ENCODE measurements around the gene GAS2L1.

GAS2L1 gene

GRCh38 chr22:29328566-29329500, 22.4 kb downstream of the GAS2L1 start:
- DNase-seq = no peak

- no peak for DNase-seq
Observed at GRCh38 chr22:29329581-29329980, 23.1 kb downstream of the GAS2L1 start.

- no peak for DNase-seq
Observed at GRCh38 chr22:29330291-29330690, 23.8 kb downstream of the GAS2L1 start.

- DNase-seq = peak in 1 of 3 donors; percentile 46
Observed at GRCh38 chr22:29330753-29331152, 24.3 kb downstream of the GAS2L1 start.

DNA sequence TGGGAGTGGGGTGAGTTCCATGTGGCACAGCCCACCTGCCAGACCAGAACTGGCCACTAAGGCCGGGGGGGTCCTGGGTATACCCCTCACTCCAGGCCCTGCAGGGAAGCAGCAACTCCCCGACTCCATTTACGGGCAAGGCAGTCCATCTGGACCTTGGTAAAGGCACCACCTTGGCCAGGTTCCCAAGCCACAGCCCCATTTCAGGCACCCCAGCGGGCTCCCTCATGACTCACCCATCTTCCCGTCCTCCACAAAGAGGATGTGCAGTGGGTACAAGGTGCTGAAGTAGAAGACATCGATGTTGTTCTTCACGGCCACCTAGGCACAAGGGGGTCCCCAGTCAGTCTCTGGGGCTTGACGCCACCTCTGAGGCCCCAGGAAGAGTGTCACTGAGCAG, 24.8 kb downstream of the GAS2L1 start:
- no peak for DNase-seq

DNA sequence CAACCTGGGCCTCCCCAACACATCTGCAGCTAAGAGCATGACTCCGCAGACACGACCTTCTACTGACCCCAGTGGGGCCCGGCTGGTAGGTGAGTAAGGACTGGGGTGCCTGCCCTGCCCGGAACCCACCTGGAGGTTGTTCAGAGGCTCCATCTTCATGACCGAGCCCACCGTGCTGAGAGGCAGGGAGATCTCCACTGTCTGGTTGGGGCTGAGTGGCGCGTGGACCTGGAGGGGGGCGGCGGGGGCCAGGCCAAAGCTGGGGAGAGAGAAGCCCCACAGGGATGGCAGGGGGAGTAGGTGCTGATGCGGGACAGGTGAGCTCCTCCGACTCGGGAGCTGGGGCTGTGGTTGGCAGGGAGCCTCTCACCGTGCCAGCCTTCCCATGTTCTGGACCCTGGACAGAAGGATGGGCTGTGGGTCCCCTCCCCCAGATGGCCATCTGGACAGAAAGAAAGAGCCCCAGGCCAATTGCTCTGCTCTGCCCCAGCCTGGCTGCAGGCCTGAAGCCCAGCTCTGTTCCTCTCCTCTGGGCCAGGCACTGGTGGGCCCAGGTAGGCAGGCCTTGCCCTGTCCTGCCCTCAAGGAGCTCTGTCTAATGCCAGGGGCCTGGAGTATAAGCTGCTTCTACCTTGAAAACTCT, 25.3 kb downstream of the GAS2L1 start:
- DNase-seq = no peak

GRCh38 chr22:29332886-29333496, 26.5 kb downstream of the GAS2L1 start:
- no peak for DNase-seq

DNA sequence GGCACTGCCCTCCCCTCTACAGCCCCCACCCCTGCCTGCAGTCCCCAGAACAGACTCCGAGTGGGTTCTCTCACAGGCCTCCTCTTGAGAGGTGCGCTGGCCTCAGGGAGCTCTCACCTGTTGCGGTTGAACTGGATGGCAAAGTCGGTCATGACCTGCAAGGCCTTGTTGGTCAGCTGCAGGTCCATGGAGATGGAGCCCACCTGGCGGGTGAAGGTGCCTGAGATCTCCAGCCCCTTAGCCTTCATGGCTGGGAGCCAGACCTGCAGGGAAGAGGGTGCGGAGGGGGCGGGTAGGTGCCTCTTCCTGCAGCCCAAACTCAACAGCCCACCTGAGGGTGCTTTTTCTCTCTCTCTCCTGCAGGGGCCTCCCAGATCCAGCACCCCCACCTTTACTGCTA, 27.7 kb downstream of the GAS2L1 start:
- DNase-seq = no peak

DNA sequence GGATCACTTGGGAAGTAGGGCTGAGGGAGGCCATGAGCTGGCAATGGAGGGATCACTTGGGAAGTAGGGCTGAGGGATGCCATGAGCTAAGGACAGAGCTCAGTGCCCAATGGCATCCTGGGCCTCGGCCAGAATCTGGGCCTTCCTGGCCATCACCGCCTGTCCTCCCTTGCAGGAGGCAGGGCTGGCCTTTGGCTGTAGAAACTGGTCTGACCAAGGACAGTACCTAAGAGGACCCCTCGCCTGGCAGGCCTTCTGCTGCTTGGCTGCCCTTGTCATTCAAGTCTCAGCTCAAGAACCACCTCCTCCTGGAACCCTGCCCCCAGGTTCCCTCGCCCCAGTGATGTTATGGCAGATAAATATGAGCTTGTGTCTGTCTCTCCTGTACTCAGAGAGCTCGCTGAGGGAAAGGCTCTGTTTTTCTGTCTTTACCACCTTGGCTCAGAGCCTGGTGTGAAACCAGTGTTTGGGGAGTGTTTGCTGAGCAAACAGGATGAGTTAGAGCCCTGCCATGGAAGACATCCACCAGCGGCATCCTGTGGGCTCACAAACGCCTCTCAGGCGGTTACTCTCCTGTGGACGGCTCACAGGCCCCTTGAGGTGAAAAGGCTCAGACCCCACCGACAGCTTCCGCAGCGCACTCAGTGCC, 28.4 kb downstream of the GAS2L1 start:
- no peak for DNase-seq

DNA sequence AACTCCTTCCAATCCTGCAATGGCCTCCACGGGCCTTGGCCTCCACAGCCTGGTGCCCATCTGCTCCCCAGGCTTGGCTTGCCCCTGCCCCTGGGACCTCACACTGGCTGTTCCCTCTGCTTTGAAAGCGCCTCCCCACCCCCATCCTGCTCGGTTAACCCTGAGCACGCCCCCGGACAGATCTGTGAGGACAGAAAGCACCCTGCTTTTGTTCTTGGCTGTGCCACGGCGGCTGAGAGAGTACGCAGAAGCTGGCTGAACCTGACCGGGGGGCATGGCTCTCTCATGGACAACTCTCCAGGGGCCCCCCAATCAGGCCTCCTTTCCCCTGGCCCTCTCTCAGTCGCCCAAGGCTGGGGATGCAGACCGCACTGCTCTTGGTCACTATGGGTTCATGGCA, 29.2 kb downstream of the GAS2L1 start:
- no peak for DNase-seq

DNA sequence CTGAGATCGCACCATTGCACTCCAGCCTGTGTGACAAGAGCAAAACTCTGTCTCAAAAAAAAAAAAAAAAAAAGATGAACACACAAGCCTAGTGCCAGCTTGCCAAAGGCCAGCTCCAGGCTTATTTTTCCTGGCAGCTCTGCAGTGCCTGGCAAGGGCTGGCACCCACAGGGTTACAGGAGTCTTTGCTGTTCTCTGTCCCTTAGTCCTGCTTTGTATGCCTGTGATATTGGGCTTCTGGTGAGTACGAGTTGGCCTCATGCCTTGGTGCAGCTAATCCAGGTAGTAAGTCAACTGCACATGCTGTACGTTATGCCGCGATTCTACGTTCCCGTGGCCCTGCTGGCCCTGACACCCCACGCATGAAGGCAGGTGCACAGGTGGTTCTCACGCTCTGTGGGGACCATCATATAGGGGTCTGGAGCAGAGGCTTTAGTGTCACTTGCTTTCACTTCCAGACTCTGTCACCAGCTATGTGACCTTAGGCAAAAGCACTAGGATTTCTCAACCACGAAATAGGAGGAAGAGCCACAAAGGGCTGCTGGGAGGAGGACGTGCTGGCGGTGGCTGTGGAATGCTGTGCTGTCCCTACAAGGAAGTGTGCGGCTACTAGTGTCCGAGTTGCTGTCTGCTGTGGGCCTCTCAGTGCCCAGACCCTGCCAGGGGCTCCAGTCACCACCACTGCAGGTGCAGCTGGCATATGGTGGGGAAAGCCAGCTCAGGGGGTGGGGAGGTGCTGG, 30.5 kb downstream of the GAS2L1 start:
- peak in 1 of 3 donors; percentile 12 for DNase-seq

DNA sequence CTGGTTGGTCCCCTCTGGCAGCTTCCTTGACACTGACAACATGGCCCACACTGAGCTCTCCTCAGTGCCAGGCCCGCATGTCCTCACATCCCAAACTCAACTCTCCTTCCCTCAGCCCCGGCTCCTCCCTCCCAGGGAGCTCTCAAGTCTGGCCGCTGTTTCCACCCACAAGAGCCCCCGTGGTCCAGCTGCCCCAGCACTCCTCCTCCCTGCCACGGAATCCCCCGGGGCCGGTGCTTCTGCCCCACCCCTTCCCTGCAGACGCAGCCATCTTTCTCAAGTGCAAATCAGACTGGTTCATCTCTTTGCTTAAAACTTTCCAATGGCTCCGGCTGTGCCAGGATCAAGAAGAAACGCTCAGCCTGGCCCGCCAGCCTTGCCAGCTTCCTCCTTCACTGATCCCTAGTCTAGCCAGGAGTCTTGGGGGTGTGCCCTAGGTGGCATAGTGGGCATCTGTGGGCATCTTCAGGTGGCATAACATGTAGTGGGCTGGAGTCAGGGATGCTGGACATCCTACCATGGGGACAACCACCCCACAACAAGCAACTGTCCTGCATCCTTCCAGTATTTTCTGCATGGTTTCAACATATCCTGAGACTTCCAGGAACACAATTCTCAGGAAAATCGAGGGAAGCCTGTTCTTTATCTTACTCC, 31.3 kb downstream of the GAS2L1 start:
- DNase-seq = no peak

DNA sequence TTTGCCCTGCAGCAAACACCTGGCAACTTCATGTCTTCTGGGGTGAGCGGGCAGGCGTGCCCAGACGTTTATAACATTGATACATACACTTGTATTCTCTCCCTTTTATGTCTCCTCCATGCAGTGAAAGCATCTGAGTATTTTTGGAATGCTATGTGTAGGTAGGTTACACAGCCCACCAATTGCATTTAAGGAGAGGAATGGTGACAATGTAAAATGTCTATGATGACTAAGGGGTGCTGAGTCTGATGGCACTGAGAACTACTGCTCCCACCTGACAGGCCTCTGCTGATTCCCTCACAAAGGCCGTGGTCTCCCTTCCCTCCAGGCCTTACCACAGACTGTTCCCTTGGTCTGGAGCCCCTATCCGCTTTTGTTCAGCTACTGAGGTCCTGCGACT, 31.9 kb downstream of the GAS2L1 start:
- DNase-seq = no peak

- peak in 2 of 3 donors; percentile 15 to 23 for DNase-seq
Observed at GRCh38 chr22:29339381-29340235, 33.2 kb downstream of the GAS2L1 start.

DNA sequence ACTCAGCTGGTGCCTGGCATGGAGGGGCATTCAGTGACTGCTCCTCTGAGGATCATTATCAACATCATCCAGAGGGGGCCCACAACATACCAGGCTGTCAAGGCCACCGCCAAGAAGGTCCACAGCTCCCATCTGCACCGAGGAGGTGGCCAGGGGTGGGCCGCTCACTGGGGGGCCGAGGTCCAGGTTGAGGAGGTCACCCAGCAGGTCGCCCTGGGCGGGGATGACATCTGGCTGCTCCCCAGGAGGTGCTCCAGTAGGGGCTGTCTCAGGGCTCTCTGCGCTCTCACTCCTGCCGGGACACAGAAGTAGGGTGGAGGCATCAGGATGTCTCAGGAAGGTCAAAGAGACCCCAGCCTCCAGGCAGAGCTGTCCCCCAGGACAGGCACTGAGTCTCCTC, 34.1 kb downstream of the GAS2L1 start:
- DNase-seq = no peak

- no peak for DNase-seq
Observed at GRCh38 chr22:29341056-29341848, 34.8 kb downstream of the GAS2L1 start.

DNA sequence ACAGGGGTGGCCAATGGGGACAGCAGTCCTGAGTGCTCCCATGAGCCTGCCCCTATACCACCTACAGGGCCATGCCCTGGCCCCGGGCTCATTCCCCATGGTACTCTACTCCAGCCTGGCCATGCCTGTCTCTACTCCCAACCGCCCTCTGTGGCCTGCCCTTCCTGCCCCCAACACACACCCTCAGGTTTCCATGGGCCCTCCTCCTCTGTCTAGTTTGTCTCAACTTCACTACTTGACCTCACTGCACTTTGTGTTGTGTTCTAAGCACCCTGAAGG, 35.3 kb downstream of the GAS2L1 start:
- DNase-seq = no peak

DNA sequence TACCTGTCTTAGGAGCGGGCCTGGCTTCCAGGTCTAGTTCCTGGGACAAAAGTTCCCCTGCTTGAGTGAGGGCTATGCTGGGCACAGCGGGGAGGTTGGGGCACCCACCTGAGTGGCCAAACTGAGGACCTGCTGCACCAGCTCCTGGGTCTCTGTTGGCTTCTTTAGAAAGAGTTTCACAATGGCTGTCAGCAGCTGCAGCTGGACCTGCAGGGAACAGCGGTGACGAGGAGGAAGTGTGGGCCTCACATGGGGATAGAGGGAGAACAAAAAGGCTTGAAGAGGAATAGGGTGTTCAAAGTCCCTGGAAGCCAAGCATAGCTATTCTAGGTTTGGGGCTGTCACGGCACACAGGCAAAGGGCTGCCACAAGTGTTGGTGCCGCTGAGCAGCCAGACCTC, 35.7 kb downstream of the GAS2L1 start:
- DNase-seq = no peak

- DNase-seq = no peak
Observed at GRCh38 chr22:29342577-29343312, 36.3 kb downstream of the GAS2L1 start.

GRCh38 chr22:29343313-29343805, 36.9 kb downstream of the GAS2L1 start:
- DNase-seq = no peak
